ENCODE data around the gene HEPACAM.

The HEPACAM gene

DNA sequence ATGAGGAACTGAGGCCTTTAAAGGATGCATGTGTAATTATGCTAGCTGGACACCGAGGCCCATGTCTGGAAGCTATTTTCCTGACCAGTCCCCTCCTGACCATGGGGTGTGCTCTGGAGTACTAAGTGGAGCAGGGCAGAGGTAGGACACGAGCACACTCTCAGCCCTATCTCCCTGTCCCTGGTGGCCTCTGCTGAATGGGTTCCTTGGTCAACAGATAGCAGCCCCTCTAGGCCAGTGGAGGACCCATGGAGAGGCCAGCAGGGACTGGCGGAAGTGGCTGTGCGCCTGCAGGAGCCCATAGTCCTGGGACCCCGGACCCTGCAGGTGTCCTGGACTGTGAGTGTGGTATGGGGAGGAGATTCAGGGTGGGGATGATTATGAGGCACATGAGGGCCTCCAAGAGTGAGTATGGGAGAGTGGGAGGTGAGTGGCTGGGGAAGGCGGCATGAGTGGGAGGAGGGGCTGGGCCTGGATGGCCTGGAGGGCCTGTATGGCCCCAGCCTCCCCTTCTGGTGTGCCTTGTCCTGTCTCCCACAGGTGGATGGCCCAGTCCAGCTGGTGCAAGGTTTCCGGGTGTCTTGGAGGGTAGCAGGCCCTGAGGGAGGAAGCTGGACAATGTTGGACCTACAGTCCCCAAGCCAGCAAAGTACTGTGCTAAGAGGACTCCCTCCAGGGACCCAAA is 61.1 kb downstream of the HEPACAM start:
- Histone ChIP-seq H3K79me2 (ENCODE audit: insufficient read depth, low read length) (no peaks in the 10 kb centered on the region), H3K4me3 (ENCODE audit: insufficient read depth, low read length, poor library complexity, severe bottlenecking) (no peak overlapping the region), H2AFZ (ENCODE audit: low read depth, low read length, severe bottlenecking) (no peak overlapping the region), H3K27me3 (ENCODE audit: low read length) (no peaks in the 10 kb centered on the region), H3K9ac (ENCODE audit: low read length) (no peak overlapping the region), H4K20me1 (ENCODE audit: low read depth, low read length) (no peaks in the 10 kb centered on the region), H3K36me3 (ENCODE audit: low read length) (no peaks in the 10 kb centered on the region), H3F3A (ENCODE audit: insufficient read depth) (no peaks in the 10 kb centered on the region), H3K9me3 (ENCODE audit: insufficient read depth, low read length) (no peaks in the 10 kb centered on the region), H3K4me2 (ENCODE audit: low read depth, low read length, poor library complexity, severe bottlenecking) (no peak overlapping the region), H3K9me2 (replicated peaks; ENCODE audit: insufficient read depth, low read length) (no peaks in the 10 kb centered on the region), H3K27ac (ENCODE audit: low read depth, low read length) (no peak overlapping the region)
- TF ChIP-seq CTCF (IDR thresholded peaks at IDR 0.05; ENCODE audit: insufficient read depth, low read length, poor library complexity, severe bottlenecking) (no peak), EZH2phosphoT487 (conservative IDR thresholded peaks at IDR 0.05; ENCODE audit: low read length) (no peak)

DNA sequence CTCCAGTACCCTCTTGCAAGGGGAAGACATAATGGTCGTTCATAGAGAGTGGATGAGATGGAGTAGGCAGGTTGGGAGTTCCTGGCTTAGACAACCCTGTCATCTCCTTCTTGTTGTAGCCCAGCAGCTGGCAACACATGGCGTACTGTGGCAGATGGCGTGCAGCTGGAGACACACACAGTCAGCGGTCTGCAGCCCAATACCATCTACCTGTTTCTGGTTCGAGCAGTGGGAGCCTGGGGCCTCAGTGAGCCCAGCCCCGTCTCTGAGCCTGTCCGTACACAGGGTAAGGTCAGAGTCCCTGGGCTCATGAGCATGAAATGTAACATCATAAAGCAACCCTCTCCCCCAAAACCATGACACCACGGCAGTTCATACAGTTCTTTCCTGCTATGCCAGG is 61.9 kb downstream of the HEPACAM start:
- H4K20me1 ChIP-seq (ENCODE audit: low read depth, low read length): no peaks in the 10 kb centered on the region
- no peak overlapping the region for H3K9ac ChIP-seq (ENCODE audit: low read length)
- no peak overlapping the region for H2AFZ ChIP-seq (ENCODE audit: low read depth, low read length, severe bottlenecking)
- no peak overlapping the region for H3K27ac ChIP-seq (ENCODE audit: low read depth, low read length)
- H3K36me3 ChIP-seq (ENCODE audit: low read length): no peaks in the 10 kb centered on the region
- H3K9me3 ChIP-seq (ENCODE audit: insufficient read depth, low read length): no peaks in the 10 kb centered on the region
- H3K9me2 ChIP-seq (replicated peaks; ENCODE audit: insufficient read depth, low read length): no peaks in the 10 kb centered on the region
- no peak overlapping the region for H3K4me2 ChIP-seq (ENCODE audit: low read depth, low read length, poor library complexity, severe bottlenecking)
- H3K79me2 ChIP-seq (ENCODE audit: insufficient read depth, low read length): no peaks in the 10 kb centered on the region
- no peaks in the 10 kb centered on the region for H3F3A ChIP-seq (ENCODE audit: insufficient read depth)
- no peak overlapping the region for H3K4me3 ChIP-seq (ENCODE audit: insufficient read depth, low read length, poor library complexity, severe bottlenecking)
- H3K27me3 ChIP-seq (ENCODE audit: low read length): no peaks in the 10 kb centered on the region
- TF ChIP-seq CTCF (IDR thresholded peaks at IDR 0.05; ENCODE audit: insufficient read depth, low read length, poor library complexity, severe bottlenecking) (no peak), EZH2phosphoT487 (conservative IDR thresholded peaks at IDR 0.05; ENCODE audit: low read length) (no peak)

DNA sequence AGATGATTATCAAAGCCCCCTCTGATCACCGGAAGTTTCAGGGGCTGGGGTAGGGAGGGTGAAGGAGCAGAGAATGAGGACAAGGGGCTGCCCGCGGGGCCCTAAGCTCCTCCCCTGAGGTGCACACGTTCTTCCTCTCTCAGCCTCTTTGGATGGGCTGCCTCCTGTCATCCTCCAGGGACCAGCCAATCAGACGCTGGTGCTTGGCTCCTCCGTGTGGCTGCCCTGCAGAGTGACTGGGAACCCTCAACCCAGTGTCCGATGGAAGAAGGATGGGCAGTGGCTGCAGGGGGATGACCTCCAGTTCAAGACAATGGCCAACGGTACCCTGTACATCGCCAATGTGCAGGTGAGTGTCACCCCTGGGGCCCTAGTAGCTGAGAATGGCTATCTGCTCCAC is 63.1 kb downstream of the HEPACAM start:
- Histone ChIP-seq H3K36me3 (ENCODE audit: low read length) (no peaks in the 10 kb centered on the region), H3K27ac (ENCODE audit: low read depth, low read length) (no peak overlapping the region), H3F3A (ENCODE audit: insufficient read depth) (no peaks in the 10 kb centered on the region), H3K9ac (ENCODE audit: low read length) (no peak overlapping the region), H3K9me3 (ENCODE audit: insufficient read depth, low read length) (no peaks in the 10 kb centered on the region), H2AFZ (ENCODE audit: low read depth, low read length, severe bottlenecking) (no peak overlapping the region), H3K9me2 (replicated peaks; ENCODE audit: insufficient read depth, low read length) (no peaks in the 10 kb centered on the region), H3K79me2 (ENCODE audit: insufficient read depth, low read length) (no peaks in the 10 kb centered on the region), H3K4me3 (ENCODE audit: insufficient read depth, low read length, poor library complexity, severe bottlenecking) (no peak overlapping the region), H3K4me2 (ENCODE audit: low read depth, low read length, poor library complexity, severe bottlenecking) (no peak overlapping the region), H3K27me3 (ENCODE audit: low read length) (no peaks in the 10 kb centered on the region), H4K20me1 (ENCODE audit: low read depth, low read length) (no peaks in the 10 kb centered on the region)
- TF ChIP-seq EZH2phosphoT487 (conservative IDR thresholded peaks at IDR 0.05; ENCODE audit: low read length) (no peak), CTCF (IDR thresholded peaks at IDR 0.05; ENCODE audit: insufficient read depth, low read length, poor library complexity, severe bottlenecking) (no peak)

All from SU-DHL-6 (cell line).